Activated naive CD4-positive, alpha-beta T cell treated with anti-CD3 and anti-CD28 coated beads, Interleukin-2, amount 10 ng/mL, durations not matched to agents 7 days and 5 days (primary cell): ENCODE results near the gene OSBPL1A.

Experiments used
- CTCF ChIA-PET: fragments of 350-600 bp; sonication (Branson Sonifier 250); formaldehyde crosslinking; loops from one replicate; lab custom pipeline; 2021; ENCODE audit warnings: antibody characterized with exemption; lab: Charles Lee
- DNase-seq: peaks from one replicate; pipeline ENCODE4 v3.0.0-alpha.2; 2020
- H3K27ac Mint-ChIP-seq: one replicate; pipeline ENCODE4 v1.8.0; 2021; ENCODE audit warnings: mild to moderate bottlenecking, moderate library complexity, mixed read lengths
- H3K27me3 Mint-ChIP-seq: one replicate; pipeline ENCODE4 v1.8.0; 2021; ENCODE audit warnings: mild to moderate bottlenecking, mixed read lengths
- H3K36me3 Mint-ChIP-seq: one replicate; pipeline ENCODE4 v1.8.0; 2021; ENCODE audit warnings: mixed read lengths
- H3K4me1 Mint-ChIP-seq: one replicate; pipeline ENCODE4 v1.8.0; 2021; ENCODE audit warnings: mixed read lengths
- H3K4me3 Mint-ChIP-seq: one replicate; pipeline ENCODE4 v1.8.0; 2021; ENCODE audit warnings: mild to moderate bottlenecking, moderate library complexity, mixed read lengths
- H3K9me3 Mint-ChIP-seq: one replicate; pipeline ENCODE4 v1.8.0; 2021; ENCODE audit warnings: mixed read lengths

OSBPL1A gene

DNA sequence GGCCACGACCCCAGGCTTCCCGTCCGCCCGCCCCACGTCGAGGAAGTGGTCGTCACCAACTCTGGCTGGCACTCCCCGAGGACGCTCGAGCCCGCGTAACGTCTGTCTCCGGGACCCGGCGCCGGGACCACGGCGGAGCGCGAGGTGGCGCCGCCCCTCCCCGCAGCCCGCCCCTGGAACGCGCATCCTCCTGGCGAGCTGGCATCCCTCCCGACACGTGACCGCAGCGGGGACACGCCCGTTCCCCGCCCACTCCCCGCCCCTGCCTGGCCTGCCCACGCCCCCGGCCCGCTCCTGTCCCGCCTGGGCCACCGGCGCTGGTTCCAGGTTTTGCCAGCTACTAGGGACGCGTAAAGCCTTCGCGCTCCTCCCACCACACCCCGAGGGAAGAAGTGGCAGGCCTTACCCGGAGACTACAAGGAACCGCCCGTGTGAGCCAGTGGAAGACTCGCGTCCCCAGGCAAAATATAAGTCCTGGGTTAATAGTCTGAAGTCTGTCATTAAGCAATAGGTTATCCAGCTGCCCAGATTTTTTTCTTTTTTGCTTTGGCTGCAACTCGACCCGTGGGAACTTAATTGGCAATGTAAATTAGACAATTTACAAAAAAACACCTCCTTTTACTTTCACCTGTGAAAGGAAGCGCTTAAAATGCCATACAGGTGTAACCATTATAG is at the start of gene OSBPL1A:
OSBPL1A (minus strand) TSS at position 131 of the 675 bp plus-strand sequence. CDS start 20,291 bp downstream, outside the sequence.
- peaks cover 15% of the 10 kb centered on the region for H3K4me1 Mint-ChIP-seq
- peaks cover 42% of the 10 kb centered on the region for H3K27me3 Mint-ChIP-seq
- no peaks in the 10 kb centered on the region for H3K9me3 Mint-ChIP-seq
- H3K36me3 Mint-ChIP-seq = no peaks in the 10 kb centered on the region
- H3K27ac Mint-ChIP-seq = no peak within 1 kb of the TSS
- peak; percentile 89 for DNase-seq
- CTCF ChIA-PET = interaction anchor here (0.7 to 1.3 kb wide), 2 partner anchors 37 to 38 kb away, joined by 3 read pairs; no protein-coding TSS in a partner anchor
- peak within 1 kb of the TSS; percentile 82 for H3K4me3 Mint-ChIP-seq

DNA sequence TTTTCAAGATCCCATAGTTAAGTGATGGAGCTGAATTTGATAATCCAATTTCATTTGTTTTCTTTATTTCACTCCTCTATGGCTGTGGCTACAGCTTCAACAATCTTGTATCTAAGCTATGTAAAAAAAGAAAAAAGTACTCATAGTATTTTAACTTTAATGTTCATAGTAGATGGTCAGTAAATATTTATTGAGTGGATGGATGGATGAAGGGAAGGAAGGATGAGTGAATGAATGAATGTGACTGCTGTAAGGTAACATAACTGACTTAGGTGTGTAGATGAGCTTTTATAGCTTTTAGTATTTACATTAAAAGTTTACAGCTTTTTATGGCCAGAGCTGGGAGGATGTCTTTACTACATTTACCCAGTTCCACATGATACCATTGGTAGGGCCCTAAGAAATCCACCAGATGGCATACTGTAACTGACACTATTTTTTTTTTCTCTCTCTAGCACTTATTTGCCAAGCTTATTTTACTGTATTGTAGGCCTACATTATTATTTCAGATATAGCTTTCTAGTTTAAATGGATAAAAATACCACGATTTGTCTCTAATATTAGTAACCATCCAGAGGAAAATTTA is 49.4 kb upstream of the OSBPL1A start:
- Mint-ChIP-seq H3K4me3 (no peak overlapping the region), H3K36me3 (peaks cover 28% of the 10 kb centered on the region), H3K9me3 (no peaks in the 10 kb centered on the region)

DNA sequence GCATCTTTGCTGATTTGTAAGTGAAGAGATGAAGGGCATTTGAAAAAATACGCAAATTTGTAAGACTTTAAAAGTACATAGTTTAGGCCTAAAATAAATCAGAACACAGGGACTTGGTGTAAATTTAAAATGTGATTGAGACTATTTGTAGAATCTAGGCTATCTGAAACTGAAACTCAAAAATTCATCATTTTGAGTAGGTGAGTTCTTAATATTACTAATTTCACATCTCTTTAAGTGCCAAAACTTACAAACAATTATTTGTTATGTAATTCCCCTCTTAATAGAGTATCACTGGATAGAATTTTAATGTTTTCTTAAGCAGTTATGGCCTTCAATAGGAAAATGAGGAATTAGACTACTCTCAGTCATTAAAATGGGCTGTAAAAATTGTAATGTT is 48.8 kb upstream of the OSBPL1A start:
- no peaks in the 10 kb centered on the region for H3K9me3 Mint-ChIP-seq
- H3K4me1 Mint-ChIP-seq = peaks cover 7% of the 10 kb centered on the region
- no peaks in the 10 kb centered on the region for H3K27me3 Mint-ChIP-seq
- peaks cover 29% of the 10 kb centered on the region for H3K36me3 Mint-ChIP-seq
- DNase-seq = no peak
- CTCF ChIA-PET = interaction anchor here (1.0 to 2.3 kb wide), 5 partner anchors 12 to 42 kb away, joined by 4 to 34 read pairs (median 6); partner anchors contain the start of gene HRH4
- no peak overlapping the region for H3K4me3 Mint-ChIP-seq
- H3K27ac Mint-ChIP-seq = no peak overlapping the region

More for the DNA sequence above, 49.4 kb upstream of the OSBPL1A start:
- Mint-ChIP-seq H3K27ac (no peak overlapping the region), H3K4me1 (peaks cover 7% of the 10 kb centered on the region), H3K27me3 (no peaks in the 10 kb centered on the region)
- no peak for DNase-seq
- CTCF ChIA-PET = interaction anchor here (1.0 to 2.3 kb wide), 7 partner anchors 12 to 90 kb away, joined by 3 to 34 read pairs (median 6); partner anchors contain the start of gene HRH4

DNA sequence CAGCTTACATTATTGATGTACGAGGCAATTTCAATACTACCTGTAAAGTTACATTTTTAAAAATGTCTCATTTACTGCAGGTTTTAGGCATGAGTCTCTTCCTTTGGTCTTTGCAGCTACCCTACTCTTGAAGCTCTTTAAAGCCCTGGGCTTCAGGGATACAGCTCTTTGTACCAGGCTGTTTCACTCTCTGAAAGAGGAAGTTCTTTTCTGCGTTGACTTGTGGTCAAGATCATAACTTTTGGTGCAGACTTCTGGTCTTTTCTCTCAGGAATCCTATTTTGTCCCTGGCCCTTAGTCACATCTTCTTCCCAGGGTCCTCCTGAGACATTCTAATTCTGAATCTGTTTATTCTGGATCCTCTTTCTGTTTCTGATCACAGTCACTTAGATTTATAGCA is 46.2 kb upstream of the OSBPL1A start:
- Mint-ChIP-seq H3K4me1 (peaks cover 7% of the 10 kb centered on the region), H3K27ac (no peak overlapping the region)
- CTCF ChIA-PET = interaction anchor here (1.2 kb wide), 1 partner anchor 45 kb away, joined by 3 read pairs; no protein-coding TSS in a partner anchor

GRCh38 chr18:24436939-24437338 is 39.3 kb upstream of the OSBPL1A start:
- peaks cover 4% of the 10 kb centered on the region for H3K4me1 Mint-ChIP-seq
- no peak for DNase-seq
- H3K27me3 Mint-ChIP-seq = no peaks in the 10 kb centered on the region
- CTCF ChIA-PET = interaction anchor here (1.9 kb wide), 1 partner anchor 52 kb away, joined by 6 read pairs; no protein-coding TSS in a partner anchor
- no peak overlapping the region for H3K27ac Mint-ChIP-seq
- H3K9me3 Mint-ChIP-seq = no peaks in the 10 kb centered on the region
- no peak overlapping the region for H3K4me3 Mint-ChIP-seq
- peaks cover 17% of the 10 kb centered on the region for H3K36me3 Mint-ChIP-seq

More for the DNA sequence above, 46.2 kb upstream of the OSBPL1A start:
- Mint-ChIP-seq H3K9me3 (no peaks in the 10 kb centered on the region), H3K27me3 (no peaks in the 10 kb centered on the region), H3K4me3 (no peak overlapping the region), H3K36me3 (peaks cover 23% of the 10 kb centered on the region)
- DNase-seq = no peak

DNA sequence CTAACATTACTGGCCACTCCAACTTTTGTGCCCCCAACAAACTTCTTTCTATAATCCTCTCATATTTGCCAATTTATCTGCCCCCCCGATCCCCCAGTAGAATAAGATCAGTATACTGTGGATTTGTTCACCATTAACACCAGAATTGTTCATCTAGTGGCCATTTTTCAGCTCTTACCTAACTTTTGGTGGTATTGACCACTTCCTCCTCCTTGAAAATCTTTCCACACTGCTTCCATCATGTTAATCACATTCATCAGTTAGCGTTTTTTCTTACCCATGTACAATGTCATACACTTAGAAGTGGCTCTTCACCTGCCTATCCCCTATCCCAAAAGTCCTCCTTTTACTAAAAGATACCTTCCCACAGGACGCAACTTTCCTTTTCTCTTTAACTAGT is 35.0 kb upstream of the OSBPL1A start:
- Mint-ChIP-seq H3K9me3 (no peaks in the 10 kb centered on the region), H3K4me1 (peaks cover 10% of the 10 kb centered on the region), H3K27me3 (no peaks in the 10 kb centered on the region), H3K27ac (no peak overlapping the region), H3K4me3 (no peak overlapping the region), H3K36me3 (peaks cover 9% of the 10 kb centered on the region)
- no peak for DNase-seq
- CTCF ChIA-PET = interaction anchor here (0.8 to 1.7 kb wide), 3 partner anchors 17 to 74 kb away, joined by 3 to 5 read pairs (median 4); no protein-coding TSS in a partner anchor

- Mint-ChIP-seq H3K27ac (no peak overlapping the region), H3K36me3 (peaks cover 25% of the 10 kb centered on the region)
- CTCF ChIA-PET = interaction anchor here (1.1 to 1.9 kb wide), 5 partner anchors 18 to 69 kb away, joined by 4 to 9 read pairs (median 4); no protein-coding TSS in a partner anchor
These were observed 31.6 kb upstream of the OSBPL1A start for GRCh38 chr18:24429188-24429587.

GRCh38 chr18:24428709-24429108 is 31.1 kb upstream of the OSBPL1A start:
- Mint-ChIP-seq H3K27me3 (peaks cover 13% of the 10 kb centered on the region), H3K4me3 (no peak overlapping the region), H3K4me1 (peaks cover 25% of the 10 kb centered on the region), H3K27ac (no peak overlapping the region), H3K9me3 (peaks cover 11% of the 10 kb centered on the region), H3K36me3 (peaks cover 25% of the 10 kb centered on the region)
- DNase-seq = no peak
- CTCF ChIA-PET = interaction anchor here (0.9 to 1.9 kb wide), 6 partner anchors 15 to 68 kb away, joined by 4 to 9 read pairs (median 4); no protein-coding TSS in a partner anchor

More at GRCh38 chr18:24429188-24429587, 31.6 kb upstream of the OSBPL1A start:
- peaks cover 25% of the 10 kb centered on the region for H3K4me1 Mint-ChIP-seq
- H3K4me3 Mint-ChIP-seq = no peak overlapping the region
- no peak for DNase-seq
- H3K27me3 Mint-ChIP-seq = peaks cover 11% of the 10 kb centered on the region
- peaks cover 11% of the 10 kb centered on the region for H3K9me3 Mint-ChIP-seq

DNA sequence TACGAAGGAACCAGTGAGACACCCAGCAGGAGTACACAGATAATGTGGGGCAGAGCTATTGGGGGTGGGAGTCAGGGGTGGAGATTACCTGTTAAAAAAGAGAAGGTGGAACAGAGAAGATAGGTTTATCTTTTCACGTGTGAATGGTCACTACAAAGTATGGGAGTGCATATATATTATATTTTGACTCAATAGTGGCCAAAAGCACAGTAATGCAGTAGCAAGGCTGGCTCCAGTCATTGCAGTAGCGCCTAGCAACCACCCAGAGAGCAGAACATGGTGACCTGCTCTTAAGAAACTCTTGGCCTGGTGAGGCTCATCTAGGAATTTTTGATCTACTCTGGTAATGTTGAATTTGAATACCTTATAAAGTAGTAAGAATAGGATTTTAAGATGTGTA is 29.9 kb upstream of the OSBPL1A start:
- CTCF ChIA-PET = no interaction called here
- Mint-ChIP-seq H3K4me3 (peak overlapping the region; percentile 85), H3K27me3 (peaks cover 17% of the 10 kb centered on the region), H3K9me3 (peaks cover 11% of the 10 kb centered on the region), H3K27ac (no peak overlapping the region), H3K4me1 (peaks cover 25% of the 10 kb centered on the region), H3K36me3 (peaks cover 24% of the 10 kb centered on the region)
- no peak for DNase-seq

DNA sequence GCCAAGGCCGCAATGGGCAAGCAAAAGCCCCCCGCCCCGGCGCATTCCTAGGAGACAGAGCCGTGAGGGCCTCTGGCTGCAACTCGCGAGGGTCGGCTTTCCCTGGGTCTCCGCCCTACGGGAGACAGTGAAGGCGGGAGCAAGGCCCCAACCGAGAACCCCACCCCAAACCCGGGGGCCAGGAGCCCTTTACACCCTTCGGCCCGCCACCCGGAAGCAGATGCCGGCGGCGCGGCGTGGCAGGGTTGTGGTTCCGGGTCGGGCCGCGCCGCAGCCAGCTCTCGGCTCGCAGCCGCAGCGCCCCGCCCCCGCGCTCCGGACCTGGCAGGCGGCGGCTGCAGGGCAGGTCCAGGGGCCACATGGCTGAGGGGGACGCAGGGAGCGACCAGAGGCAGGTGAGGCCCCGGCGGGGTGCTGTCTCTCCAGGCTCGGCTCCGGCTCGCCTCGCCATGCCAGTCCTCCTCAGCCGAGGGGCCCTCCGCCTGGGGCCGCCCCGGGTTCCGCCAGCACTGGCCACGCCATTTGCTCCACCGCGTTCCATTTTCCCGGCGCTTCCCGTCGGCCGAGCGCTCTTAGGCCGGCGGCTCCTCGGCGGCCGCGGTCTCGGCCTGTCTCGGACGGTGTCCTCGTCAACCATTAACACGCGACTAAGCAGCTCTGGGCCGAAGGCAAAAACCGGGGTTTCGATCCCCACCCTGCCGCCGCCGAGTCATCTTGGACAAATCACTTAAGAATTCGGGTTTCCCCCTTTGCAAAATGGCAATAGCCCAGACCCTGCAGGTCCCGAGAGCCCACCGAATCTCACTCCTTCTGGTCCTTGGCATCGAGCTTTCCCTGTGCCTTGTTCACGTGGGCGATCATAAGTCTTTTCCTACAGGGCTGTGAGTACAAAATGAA is 29.0 kb upstream of the OSBPL1A start, which contains the start of gene IMPACT:
IMPACT (plus strand) TSS at position 273 of the 897 bp plus-strand sequence; CDS start at position 360, 87 bp downstream.
- DNase-seq = peak; percentile 79
- Mint-ChIP-seq H3K4me3 (peak within 1 kb of the TSS; percentile 85), H3K4me1 (peaks cover 25% of the 10 kb centered on the region), H3K36me3 (peaks cover 23% of the 10 kb centered on the region), H3K27ac (peak within 1 kb of the TSS; percentile 81), H3K9me3 (peaks cover 11% of the 10 kb centered on the region), H3K27me3 (peaks cover 23% of the 10 kb centered on the region)
- CTCF ChIA-PET = interaction anchor here (0.8 kb wide), 1 partner anchor 9 kb away, joined by 3 read pairs; no protein-coding TSS in a partner anchor

GRCh38 chr18:24426073-24426397 is 28.4 kb upstream of the OSBPL1A start:
- Mint-ChIP-seq H3K4me3 (peak overlapping the region; percentile 85), H3K4me1 (peaks cover 25% of the 10 kb centered on the region), H3K27me3 (peaks cover 23% of the 10 kb centered on the region), H3K27ac (peak overlapping the region; percentile 53), H3K9me3 (peaks cover 11% of the 10 kb centered on the region), H3K36me3 (peaks cover 23% of the 10 kb centered on the region)
- DNase-seq = no peak
- CTCF ChIA-PET = interaction anchor here (0.8 kb wide), 1 partner anchor 10 kb away, joined by 3 read pairs; no protein-coding TSS in a partner anchor

GRCh38 chr18:24421831-24422230 is 24.2 kb upstream of the OSBPL1A start:
- Mint-ChIP-seq H3K36me3 (peaks cover 11% of the 10 kb centered on the region), H3K27ac (no peak overlapping the region), H3K4me1 (peaks cover 10% of the 10 kb centered on the region), H3K27me3 (peaks cover 47% of the 10 kb centered on the region), H3K4me3 (no peak overlapping the region), H3K9me3 (peaks cover 9% of the 10 kb centered on the region)
- DNase-seq = no peak
- CTCF ChIA-PET = no interaction called here

- H3K4me3 Mint-ChIP-seq = no peak overlapping the region
- peaks cover 3% of the 10 kb centered on the region for H3K9me3 Mint-ChIP-seq
- H3K27me3 Mint-ChIP-seq = peaks cover 41% of the 10 kb centered on the region
- no peak overlapping the region for H3K27ac Mint-ChIP-seq
- H3K4me1 Mint-ChIP-seq = peaks cover 9% of the 10 kb centered on the region
- H3K36me3 Mint-ChIP-seq = peaks cover 1% of the 10 kb centered on the region
- no peak for DNase-seq
- CTCF ChIA-PET = no interaction called here
These were observed 22.9 kb upstream of the OSBPL1A start for GRCh38 chr18:24420551-24420950.
